GM12873 (cell line): Measurements from ENCODE around the gene RHOF.

ENCODE experiments used
- TF ChIP-seq, protein P1 (sequence below): IDR thresholded peaks from 2 replicates; pipeline ENCODE4 v1.5.1; 2012; ENCODE audit warnings: low read depth, mild to moderate bottlenecking, moderate library complexity, low read length, control low read depth; ENCODE audit not compliant: insufficient read depth; ENCODE audit errors: missing control alignments

RHOF gene

DNA sequence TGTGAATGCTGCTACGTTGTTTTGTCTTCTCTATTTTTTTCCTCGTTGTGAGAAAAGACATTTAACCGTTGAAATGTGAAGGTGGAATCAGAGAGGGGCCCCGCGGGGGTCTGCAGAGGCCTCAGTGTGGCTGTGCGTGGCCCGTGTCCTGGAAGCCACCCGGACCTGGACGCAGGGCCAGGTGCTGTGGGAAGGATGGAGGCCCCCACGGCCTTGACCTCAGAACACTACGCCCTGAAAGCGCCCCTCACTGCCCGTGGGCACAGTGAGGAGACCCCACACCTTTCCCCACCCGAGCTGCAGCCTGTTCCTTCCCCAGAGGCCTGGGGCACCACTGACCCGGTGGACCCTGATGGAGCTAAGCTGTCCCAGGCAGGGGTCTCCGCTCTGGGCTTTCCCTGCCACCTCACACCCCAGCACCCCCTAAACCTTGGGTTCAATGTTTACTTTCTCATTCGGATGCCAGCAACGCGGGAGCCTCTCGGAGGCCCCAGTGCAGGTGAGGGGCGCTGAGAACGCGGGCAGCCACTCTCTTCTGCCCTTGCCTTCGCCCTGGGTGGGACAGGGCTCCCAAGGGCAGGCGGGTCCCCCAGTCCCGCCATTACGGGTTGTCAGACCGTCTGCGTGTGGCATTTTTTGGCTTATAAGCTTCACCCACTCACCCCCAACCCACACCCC is 37.2 kb upstream of the RHOF start:
- TF ChIP-seq, protein P1, sequence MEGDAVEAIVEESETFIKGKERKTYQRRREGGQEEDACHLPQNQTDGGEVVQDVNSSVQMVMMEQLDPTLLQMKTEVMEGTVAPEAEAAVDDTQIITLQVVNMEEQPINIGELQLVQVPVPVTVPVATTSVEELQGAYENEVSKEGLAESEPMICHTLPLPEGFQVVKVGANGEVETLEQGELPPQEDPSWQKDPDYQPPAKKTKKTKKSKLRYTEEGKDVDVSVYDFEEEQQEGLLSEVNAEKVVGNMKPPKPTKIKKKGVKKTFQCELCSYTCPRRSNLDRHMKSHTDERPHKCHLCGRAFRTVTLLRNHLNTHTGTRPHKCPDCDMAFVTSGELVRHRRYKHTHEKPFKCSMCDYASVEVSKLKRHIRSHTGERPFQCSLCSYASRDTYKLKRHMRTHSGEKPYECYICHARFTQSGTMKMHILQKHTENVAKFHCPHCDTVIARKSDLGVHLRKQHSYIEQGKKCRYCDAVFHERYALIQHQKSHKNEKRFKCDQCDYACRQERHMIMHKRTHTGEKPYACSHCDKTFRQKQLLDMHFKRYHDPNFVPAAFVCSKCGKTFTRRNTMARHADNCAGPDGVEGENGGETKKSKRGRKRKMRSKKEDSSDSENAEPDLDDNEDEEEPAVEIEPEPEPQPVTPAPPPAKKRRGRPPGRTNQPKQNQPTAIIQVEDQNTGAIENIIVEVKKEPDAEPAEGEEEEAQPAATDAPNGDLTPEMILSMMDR, result no peak

DNA sequence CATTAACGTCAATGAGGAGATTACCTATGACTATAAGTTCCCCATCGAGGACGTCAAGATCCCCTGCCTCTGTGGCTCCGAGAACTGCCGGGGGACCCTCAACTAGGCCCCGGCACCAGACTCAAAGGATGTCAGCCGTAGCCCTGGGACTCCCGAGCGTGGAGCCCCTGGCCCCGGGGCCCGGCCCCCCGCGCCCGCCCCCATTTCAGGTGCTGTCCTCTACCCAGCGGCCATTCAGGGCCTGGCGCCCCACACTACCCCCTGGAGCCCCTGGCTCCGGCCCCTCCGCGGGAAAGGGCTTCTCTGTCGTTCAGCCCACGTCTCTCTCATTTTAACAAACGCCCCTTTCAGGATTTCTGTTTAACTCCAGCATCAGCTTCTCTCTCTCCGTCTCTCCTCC is 36.6 kb upstream of the RHOF start:
- TF ChIP-seq, protein P1, result no peak

DNA sequence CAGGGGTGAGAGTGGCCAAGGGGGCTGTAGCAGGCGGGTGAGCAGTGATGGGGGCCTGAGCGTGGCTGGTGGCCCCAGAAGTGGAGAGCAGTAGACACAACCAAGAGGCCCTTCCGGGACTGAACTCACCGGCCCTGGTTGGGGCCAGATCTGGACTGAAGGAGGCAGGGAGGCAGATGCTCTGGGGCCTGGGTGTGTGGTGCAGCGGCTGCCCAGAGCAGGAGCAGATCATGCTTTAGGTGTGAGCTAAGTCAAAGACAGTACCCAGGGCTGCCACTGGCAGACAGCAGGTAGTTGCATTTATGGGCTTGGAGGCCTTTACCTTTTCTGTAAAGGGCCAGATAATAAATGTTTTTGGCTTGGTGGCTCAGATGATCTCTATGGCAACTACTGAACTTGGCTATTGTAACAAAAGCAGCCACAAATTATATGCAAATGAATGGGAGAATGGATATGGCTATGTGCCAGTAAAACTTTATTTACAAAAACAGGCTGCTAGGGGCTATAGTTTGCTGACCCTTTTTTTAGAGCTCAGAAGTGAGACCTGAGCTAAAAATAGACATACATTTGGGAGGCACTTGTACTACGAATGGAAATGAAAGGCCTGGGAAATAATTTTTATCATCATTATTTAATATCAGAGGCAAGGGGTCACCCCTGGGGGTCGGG is 35.9 kb upstream of the RHOF start:
- TF ChIP-seq, protein P1, result no peak

DNA sequence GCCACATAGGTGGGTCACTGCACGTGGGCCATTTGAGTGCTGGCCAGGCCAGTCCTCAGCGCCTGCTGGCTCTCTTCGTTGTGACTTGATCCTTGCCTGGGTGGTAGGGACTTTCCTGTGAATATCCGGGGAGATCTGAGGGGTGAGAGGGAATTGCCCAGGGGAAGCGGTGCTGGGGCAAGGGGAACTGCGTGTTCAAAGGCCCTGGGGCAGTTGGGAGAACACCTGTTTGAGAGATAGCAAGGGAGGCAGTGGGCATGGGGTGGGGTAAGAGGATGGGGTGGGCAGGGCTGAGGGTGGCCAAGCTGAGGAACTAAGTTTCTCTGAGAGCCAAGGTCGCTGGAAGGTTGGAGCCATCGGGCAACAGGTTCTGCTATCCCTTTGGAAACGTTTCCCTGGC is 35.3 kb upstream of the RHOF start:
- TF ChIP-seq, protein P1, result no peak

DNA sequence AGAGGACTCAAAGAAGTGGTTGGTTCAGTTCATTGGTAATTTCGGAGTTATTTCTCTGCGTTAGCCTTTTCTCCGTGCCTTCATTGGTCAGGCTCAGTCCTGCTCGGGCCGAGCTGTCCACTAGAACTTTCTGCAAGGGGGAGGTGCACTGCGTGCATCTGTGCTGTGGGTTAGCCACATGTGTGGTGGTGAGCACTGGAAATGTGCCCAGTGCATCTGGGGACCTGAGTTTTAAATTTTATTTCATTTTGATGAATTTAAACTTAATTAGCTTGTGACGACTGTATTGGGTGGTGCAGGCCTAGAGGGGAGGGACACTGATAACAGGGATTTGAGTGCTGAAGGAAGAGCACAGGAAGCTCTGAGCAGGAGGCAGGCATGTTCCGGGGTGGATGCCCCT is 34.8 kb upstream of the RHOF start:
- TF ChIP-seq, protein P1, result no peak

DNA sequence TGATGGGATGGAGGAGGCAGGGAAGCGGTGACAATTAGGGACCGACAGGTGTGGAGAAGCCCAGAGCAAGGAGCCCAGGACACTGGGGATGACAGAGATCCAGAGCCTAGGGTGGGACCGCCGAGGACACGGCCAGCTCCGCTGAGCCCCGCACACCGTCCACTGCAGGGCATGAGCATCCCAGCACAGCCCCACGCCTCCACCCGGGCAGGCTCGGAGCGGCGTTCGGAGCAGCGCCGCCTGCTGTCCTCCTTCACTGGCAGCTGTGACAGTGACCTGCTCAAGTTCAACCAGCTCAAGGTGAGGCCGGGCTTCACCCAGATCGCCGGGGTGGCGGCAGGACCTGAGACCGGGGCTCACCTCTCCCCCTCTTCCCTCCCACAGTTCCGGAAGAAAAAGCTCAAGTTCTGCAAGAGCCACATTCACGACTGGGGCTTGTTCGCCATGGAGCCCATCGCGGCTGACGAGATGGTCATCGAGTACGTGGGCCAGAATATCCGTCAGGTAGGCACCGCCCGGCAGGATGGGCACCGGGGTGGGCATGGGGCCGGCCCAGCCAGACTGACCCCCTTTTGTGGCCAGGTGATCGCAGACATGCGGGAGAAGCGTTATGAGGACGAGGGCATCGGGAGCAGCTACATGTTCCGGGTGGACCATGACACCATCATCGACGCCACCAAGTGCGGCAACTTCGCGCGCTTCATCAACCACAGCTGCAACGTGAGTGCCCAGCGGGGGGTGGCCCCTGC is 34.0 kb upstream of the RHOF start:
- TF ChIP-seq, protein P1, result no peak
